ENCODE data around the gene MBNL1.

The MBNL1 gene

GRCh38 chr3:152304160-152304559, 35.4 kb downstream of the MBNL1 start:
- Histone ChIP-seq H3K36me3 (ENCODE audit: control insufficient read depth, insufficient read depth, low read length) (peaks cover 3% of the 10 kb centered on the region), H3K4me3 (replicated peaks; ENCODE audit: low read depth, low read length) (no peak overlapping the region), H3K27me3 (replicated peaks; ENCODE audit: control insufficient read depth, insufficient read depth, low read length) (no peaks in the 10 kb centered on the region)
- no peak for DNase-seq (ENCODE audit: extremely low read depth, insufficient read length)
- TF ChIP-seq CTCF (IDR thresholded peaks at IDR 0.05; ENCODE audit: insufficient read depth, low read length, poor library complexity, severe bottlenecking) = no peak

GRCh38 chr3:152305075-152305474, 36.3 kb downstream of the MBNL1 start:
- no peak for TF ChIP-seq CTCF (IDR thresholded peaks at IDR 0.05; ENCODE audit: insufficient read depth, low read length, poor library complexity, severe bottlenecking)
- Histone ChIP-seq H3K36me3 (ENCODE audit: control insufficient read depth, insufficient read depth, low read length) (peaks cover 2% of the 10 kb centered on the region), H3K27me3 (replicated peaks; ENCODE audit: control insufficient read depth, insufficient read depth, low read length) (no peaks in the 10 kb centered on the region), H3K4me3 (replicated peaks; ENCODE audit: low read depth, low read length) (no peak overlapping the region)
- DNase-seq (ENCODE audit: extremely low read depth, insufficient read length) = no peak

GRCh38 chr3:152307829-152308474, 39.2 kb downstream of the MBNL1 start:
- no peak for TF ChIP-seq CTCF (IDR thresholded peaks at IDR 0.05; ENCODE audit: insufficient read depth, low read length, poor library complexity, severe bottlenecking)
- Histone ChIP-seq H3K36me3 (ENCODE audit: control insufficient read depth, insufficient read depth, low read length) (no peaks in the 10 kb centered on the region; the same call in none of the 2 replicates), H3K4me3 (replicated peaks; ENCODE audit: low read depth, low read length) (no peak overlapping the region), H3K27me3 (replicated peaks; ENCODE audit: control insufficient read depth, insufficient read depth, low read length) (no peaks in the 10 kb centered on the region)
- no peak for DNase-seq (ENCODE audit: extremely low read depth, insufficient read length)

- Histone ChIP-seq H3K36me3 (ENCODE audit: control insufficient read depth, insufficient read depth, low read length) (no peaks in the 10 kb centered on the region; the same call in none of the 2 replicates), H3K27me3 (replicated peaks; ENCODE audit: control insufficient read depth, insufficient read depth, low read length) (no peaks in the 10 kb centered on the region), H3K4me3 (replicated peaks; ENCODE audit: low read depth, low read length) (no peak overlapping the region)
- no peak for DNase-seq (ENCODE audit: extremely low read depth, insufficient read length)
- no peak for TF ChIP-seq CTCF (IDR thresholded peaks at IDR 0.05; ENCODE audit: insufficient read depth, low read length, poor library complexity, severe bottlenecking)
These were observed 39.7 kb downstream of the MBNL1 start for GRCh38 chr3:152308475-152308844.

DNA sequence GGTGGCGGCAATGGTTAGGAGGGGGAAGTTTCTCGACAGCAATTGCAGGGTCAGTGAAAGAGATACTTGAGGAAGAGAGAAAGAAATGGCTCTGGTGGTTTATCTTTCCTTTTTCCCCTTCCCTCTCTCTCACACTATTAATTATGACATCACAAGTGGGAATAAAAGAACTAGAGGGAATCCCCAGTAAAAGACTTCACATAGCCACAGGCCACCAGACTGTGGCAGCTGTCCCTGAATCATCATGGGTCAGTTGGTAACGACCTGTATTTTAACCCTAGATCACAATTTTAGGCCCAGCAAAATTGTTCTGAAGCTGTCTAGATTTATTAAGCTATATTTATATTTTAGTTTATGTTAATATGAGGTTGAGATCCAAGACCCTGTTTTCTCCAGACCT, 40.3 kb downstream of the MBNL1 start:
- no peak overlapping the region for H3K4me3 ChIP-seq (replicated peaks; ENCODE audit: low read depth, low read length)
- H3K27me3 ChIP-seq (replicated peaks; ENCODE audit: control insufficient read depth, insufficient read depth, low read length) = no peaks in the 10 kb centered on the region
- TF ChIP-seq CTCF (IDR thresholded peaks at IDR 0.05; ENCODE audit: insufficient read depth, low read length, poor library complexity, severe bottlenecking) = no peak
- DNase-seq (ENCODE audit: extremely low read depth, insufficient read length) = no peak
- H3K36me3 ChIP-seq (ENCODE audit: control insufficient read depth, insufficient read depth, low read length) = no peaks in the 10 kb centered on the region; the same call in none of the 2 replicates
